Measurements from ENCODE around the gene WDR72. TPM values are rescaled to one million over a fixed set of nuclear protein-coding genes. Genes with fewer than 3 reads are reported as not detected.
"Not testable (repeated sequence)": the region's sequence is repeated elsewhere in the genome, so short reads cannot be mapped to it uniquely, and the experiment has no call there.

WDR72 gene
- total RNA-seq, 3 donors from 2014 or later (not counting 1 experiment from before 2014, with no cell fraction given): 1.6 TPM; not detected in 2

DNA sequence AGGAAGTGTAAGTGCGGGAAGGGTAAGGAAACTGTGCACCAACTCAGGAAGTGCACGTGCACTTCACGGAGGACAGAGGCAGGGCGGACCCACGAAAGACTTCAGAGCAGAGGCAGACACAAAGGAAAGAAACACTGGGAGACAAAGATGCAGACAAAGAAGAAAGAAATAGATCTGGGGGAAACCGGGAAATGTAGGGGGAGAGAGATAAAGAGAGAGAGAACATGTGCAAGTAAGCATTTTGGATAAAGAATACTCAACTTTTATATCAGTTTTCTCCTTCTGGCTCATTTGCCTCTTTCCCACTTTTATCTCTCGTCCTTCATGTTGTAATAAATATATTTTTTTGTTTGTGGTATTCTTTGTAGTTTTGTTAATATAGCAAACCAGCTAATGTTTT is 204.2 kb downstream of the WDR72 start:
- peaks cover 2 to 7% of the 10 kb centered on the region in 2 donors for H3K9me3 Mint-ChIP-seq
- no peak overlapping the region for H3K27ac Mint-ChIP-seq
- H3K36me3 ChIP-seq (ENCODE audit: control insufficient read depth, insufficient read depth, low read length): no peaks in the 10 kb centered on the region
- ATAC-seq (no peak), DNase-seq (no peak)
- H3K27ac ChIP-seq (ENCODE audit: low read length): no peak overlapping the region
- H3K9me3 ChIP-seq (ENCODE audit: control insufficient read depth, insufficient read depth, low read length): no peaks in the 10 kb centered on the region
- H3K27me3 ChIP-seq (ENCODE audit: control insufficient read depth, insufficient read depth, low read length): no peaks in the 10 kb centered on the region
- peaks cover 5% of the 10 kb centered on the region for H3K36me3 Mint-ChIP-seq
- TF ChIP-seq, protein P1, sequence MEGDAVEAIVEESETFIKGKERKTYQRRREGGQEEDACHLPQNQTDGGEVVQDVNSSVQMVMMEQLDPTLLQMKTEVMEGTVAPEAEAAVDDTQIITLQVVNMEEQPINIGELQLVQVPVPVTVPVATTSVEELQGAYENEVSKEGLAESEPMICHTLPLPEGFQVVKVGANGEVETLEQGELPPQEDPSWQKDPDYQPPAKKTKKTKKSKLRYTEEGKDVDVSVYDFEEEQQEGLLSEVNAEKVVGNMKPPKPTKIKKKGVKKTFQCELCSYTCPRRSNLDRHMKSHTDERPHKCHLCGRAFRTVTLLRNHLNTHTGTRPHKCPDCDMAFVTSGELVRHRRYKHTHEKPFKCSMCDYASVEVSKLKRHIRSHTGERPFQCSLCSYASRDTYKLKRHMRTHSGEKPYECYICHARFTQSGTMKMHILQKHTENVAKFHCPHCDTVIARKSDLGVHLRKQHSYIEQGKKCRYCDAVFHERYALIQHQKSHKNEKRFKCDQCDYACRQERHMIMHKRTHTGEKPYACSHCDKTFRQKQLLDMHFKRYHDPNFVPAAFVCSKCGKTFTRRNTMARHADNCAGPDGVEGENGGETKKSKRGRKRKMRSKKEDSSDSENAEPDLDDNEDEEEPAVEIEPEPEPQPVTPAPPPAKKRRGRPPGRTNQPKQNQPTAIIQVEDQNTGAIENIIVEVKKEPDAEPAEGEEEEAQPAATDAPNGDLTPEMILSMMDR (IDR thresholded peaks at IDR 0.05): no peak
- intact Hi-C loops (cut with micrococcal nuclease): no loop called here
- H3K27me3 Mint-ChIP-seq (ENCODE audit: low read depth in 2 of 2): no peaks in the 10 kb centered on the region
- no peak overlapping the region for H3K4me3 ChIP-seq (ENCODE audit: low read length)
- H3K4me1 Mint-ChIP-seq: no peaks in the 10 kb centered on the region
- no peak overlapping the region for H3K4me3 Mint-ChIP-seq
- WGBS (ENCODE audit: insufficient coverage): 9% methylated on average over 6 of the region's 7 CpGs
- no peaks in the 10 kb centered on the region for H3K4me1 ChIP-seq (ENCODE audit: control insufficient read depth, insufficient read depth, low read length)

DNA sequence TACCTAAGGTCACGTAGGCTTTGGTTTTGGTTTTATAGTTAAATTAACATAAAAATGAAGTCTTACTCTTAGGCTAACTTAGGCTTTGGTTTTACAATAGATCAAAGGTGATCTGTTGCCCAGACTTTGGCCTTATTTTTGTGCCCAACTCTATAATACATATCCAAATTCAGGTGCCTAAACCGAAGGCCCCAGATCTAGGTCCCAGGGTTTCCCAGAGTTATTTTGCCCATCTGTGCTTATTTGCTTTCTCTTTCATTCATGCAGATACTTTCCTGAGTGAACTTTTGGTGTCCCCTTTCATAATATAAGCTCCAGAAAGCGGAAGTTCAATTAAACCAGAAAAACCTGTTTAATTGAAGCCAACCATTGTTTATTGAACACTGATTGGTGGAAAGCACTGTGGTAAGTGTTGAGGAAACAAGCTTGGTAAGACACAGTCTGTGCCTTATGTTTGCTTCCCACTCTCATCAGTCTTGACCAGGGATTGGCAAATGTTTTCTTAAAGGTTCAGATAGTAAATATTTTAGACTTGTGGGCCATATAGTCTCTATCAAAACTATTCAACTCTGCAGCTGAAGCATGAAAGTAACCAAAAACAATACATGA is 209.7 kb downstream of the WDR72 start:
- TF ChIP-seq, protein P1 (IDR thresholded peaks at IDR 0.05): no peak
- intact Hi-C loops (cut with micrococcal nuclease): no loop called here
- H3K9me3 Mint-ChIP-seq: peaks cover 0 to 10% of the 10 kb centered on the region in 2 donors
- Histone ChIP-seq H3K27ac (ENCODE audit: low read length) (no peak overlapping the region), H3K36me3 (ENCODE audit: control insufficient read depth, insufficient read depth, low read length) (no peaks in the 10 kb centered on the region), H3K4me3 (ENCODE audit: low read length) (no peak overlapping the region), H3K9me3 (ENCODE audit: control insufficient read depth, insufficient read depth, low read length) (no peaks in the 10 kb centered on the region), H3K27me3 (ENCODE audit: control insufficient read depth, insufficient read depth, low read length) (no peaks in the 10 kb centered on the region), H3K4me1 (ENCODE audit: control insufficient read depth, insufficient read depth, low read length) (no peaks in the 10 kb centered on the region)
- H3K27ac Mint-ChIP-seq: no peak overlapping the region
- no peaks in the 10 kb centered on the region for H3K4me1 Mint-ChIP-seq
- ATAC-seq: no peak
- DNase-seq: no peak
- 84% methylated on average over 2 of the region's 3 CpGs for WGBS (ENCODE audit: insufficient coverage)
- peaks cover 5% of the 10 kb centered on the region for H3K36me3 Mint-ChIP-seq
- no peaks in the 10 kb centered on the region for H3K27me3 Mint-ChIP-seq (ENCODE audit: low read depth in 2 of 2)
- no peak overlapping the region for H3K4me3 Mint-ChIP-seq

DNA sequence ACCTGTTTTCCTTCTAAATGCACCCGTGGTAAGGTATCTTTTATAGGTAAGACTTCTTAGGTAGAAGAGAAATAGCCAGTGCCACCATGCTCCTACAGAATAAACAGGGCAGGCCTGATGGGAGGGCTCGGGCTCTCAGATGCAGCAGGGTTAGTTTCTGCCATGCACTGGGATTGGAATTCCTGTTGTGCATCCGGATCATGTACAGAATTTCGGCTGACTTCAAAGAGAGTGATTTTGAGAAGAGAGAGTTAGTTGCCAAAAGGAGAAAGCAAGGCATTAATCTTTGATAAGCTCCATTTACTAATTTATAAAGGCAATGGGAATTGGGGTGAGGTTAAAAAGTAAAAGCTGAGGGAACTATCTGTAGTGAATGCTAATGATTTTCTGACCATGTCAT is 211.2 kb downstream of the WDR72 start:
- no peaks in the 10 kb centered on the region for H3K27me3 ChIP-seq (ENCODE audit: control insufficient read depth, insufficient read depth, low read length)

DNA sequence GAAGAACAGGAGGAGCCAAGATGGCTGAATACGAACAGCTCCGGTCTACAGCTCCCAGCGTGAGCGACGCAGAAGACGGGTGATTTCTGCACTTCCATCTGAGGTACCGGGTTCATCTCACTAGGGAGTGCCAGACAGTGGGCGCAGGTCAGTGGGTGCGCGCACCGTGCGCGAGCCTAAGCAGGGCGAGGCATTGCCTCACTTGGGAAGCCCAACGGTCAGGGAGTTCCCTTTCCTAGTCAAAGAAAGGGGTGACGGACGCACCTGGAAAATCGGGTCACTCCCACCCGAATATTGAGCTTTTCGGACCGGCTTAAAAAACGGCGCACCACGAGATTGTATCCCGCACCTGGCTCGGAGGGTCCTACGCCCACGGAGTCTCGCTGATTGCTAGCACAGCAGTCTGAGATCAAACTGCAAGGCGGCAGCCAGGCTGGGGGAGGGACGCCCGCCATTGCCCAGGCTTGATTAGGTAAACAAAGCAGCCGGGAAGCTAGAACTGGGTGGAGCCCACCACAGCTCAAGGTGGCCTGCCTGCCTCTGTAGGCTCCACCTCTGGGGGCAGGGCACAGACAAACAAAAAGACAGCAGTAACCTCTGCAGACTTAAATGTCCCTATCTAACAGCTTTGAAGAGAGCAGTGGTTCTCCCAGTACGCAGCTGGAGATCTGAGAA is 218.7 kb downstream of the WDR72 start:
- H3K4me3 ChIP-seq (ENCODE audit: low read length); H3K27ac ChIP-seq (ENCODE audit: low read length); H3K27me3 Mint-ChIP-seq (ENCODE audit: low read depth in 2 of 2); H3K4me3 Mint-ChIP-seq; H3K4me1 Mint-ChIP-seq; ATAC-seq; H3K4me1 ChIP-seq (ENCODE audit: control insufficient read depth, insufficient read depth, low read length); H3K36me3 ChIP-seq (ENCODE audit: control insufficient read depth, insufficient read depth, low read length); DNase-seq; H3K36me3 Mint-ChIP-seq; H3K27ac Mint-ChIP-seq; H3K27me3 ChIP-seq (ENCODE audit: control insufficient read depth, insufficient read depth, low read length); intact Hi-C loops (cut with micrococcal nuclease); H3K9me3 ChIP-seq (ENCODE audit: control insufficient read depth, insufficient read depth, low read length): not testable (repeated sequence)
- peaks cover 6 to 11% of the 10 kb centered on the region in 2 donors for H3K9me3 Mint-ChIP-seq
- 94% methylated on average over 26 of the region's 34 CpGs for WGBS (ENCODE audit: insufficient coverage)

More for the DNA sequence above, 211.2 kb downstream of the WDR72 start:
- no peak overlapping the region for H3K4me3 ChIP-seq (ENCODE audit: low read length)
- H3K4me1 Mint-ChIP-seq: no peaks in the 10 kb centered on the region
- no peak overlapping the region for H3K4me3 Mint-ChIP-seq
- H3K4me1 ChIP-seq (ENCODE audit: control insufficient read depth, insufficient read depth, low read length): no peaks in the 10 kb centered on the region
- ATAC-seq (no peak), DNase-seq (no peak)
- TF ChIP-seq, protein P1 (IDR thresholded peaks at IDR 0.05): no peak
- no peaks in the 10 kb centered on the region for H3K9me3 ChIP-seq (ENCODE audit: control insufficient read depth, insufficient read depth, low read length)
- H3K27me3 Mint-ChIP-seq (ENCODE audit: low read depth in 2 of 2): no peaks in the 10 kb centered on the region
- H3K27ac Mint-ChIP-seq: no peak overlapping the region
- 94% methylated on average over 4 of the region's 4 CpGs for WGBS (ENCODE audit: insufficient coverage)
- no peaks in the 10 kb centered on the region for H3K36me3 ChIP-seq (ENCODE audit: control insufficient read depth, insufficient read depth, low read length)
- H3K36me3 Mint-ChIP-seq: no peaks in the 10 kb centered on the region
- intact Hi-C loops (cut with micrococcal nuclease): no loop called here
- H3K9me3 Mint-ChIP-seq: peaks cover 3 to 9% of the 10 kb centered on the region in 2 donors
- no peak overlapping the region for H3K27ac ChIP-seq (ENCODE audit: low read length)

All from natural killer cell (primary cell).